ENCODE data around the gene SPATA13.
A peak's percentile ranks its signal among the peaks of the same experiment; 100 is the strongest.

Gene SPATA13

GRCh38 chr13:24261566-24261965, 101.0 kb downstream of the SPATA13 start:
- no peak for DNase-seq

GRCh38 chr13:24263632-24264031, 103.1 kb downstream of the SPATA13 start:
- DNase-seq = no peak
- no peak for TF ChIP-seq GATA1 (IDR thresholded peaks at IDR 0.05; ENCODE audit: low read depth, low read length)
- TF ChIP-seq POLR2A (IDR thresholded peaks at IDR 0.05; ENCODE audit: low read length) = no peak

More at GRCh38 chr13:24261566-24261965, 101.0 kb downstream of the SPATA13 start:
- TF ChIP-seq POLR2A (IDR thresholded peaks at IDR 0.05; ENCODE audit: low read length) (no peak), GATA1 (IDR thresholded peaks at IDR 0.05; ENCODE audit: low read depth, low read length) (no peak)

DNA sequence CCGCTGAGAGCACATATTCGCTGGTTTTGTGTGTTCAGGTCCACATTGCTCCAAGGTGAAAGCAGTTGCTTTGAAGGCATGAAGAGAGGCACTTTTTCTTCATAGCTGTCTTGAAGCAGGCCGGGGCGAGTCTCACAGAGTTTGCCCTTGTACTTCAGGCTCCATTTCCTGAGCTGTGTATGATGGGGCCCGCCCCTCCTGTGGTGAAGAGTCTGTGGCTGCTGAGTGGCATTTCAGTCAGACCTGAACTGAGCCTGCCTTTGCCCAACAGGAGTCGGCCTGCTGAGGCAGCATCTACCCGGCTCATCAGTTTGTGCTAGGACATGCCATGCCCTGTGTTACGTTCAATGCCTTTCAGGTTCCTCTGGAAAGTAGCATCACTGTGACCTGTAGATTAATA, 104.5 kb downstream of the SPATA13 start:
- TF ChIP-seq GATA1 (IDR thresholded peaks at IDR 0.05; ENCODE audit: low read depth, low read length) = no peak
- no peak for DNase-seq

DNA sequence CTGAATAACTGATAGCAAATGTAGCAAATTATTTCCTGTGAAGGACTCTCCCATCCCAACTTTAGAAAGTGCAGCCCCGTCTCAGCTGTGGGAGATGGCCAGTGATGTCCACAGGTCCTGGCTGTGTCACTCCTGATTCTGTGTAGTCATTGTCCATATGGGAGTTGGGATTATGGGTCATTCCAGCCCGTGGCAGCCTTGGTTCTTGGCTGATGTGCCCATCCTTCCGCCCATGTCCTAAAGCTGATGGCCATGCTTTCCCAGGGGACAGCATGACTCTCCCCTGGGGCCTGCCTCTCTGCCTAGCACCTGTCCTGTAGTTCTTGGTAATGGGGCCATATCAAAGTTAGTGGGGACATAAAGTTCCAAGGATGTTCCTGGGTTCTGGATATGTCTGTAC, 104.9 kb downstream of the SPATA13 start:
- DNase-seq = no peak
- TF ChIP-seq GATA1 (IDR thresholded peaks at IDR 0.05; ENCODE audit: low read depth, low read length) (no peak), POLR2A (IDR thresholded peaks at IDR 0.05; ENCODE audit: low read length) (no peak)

DNA sequence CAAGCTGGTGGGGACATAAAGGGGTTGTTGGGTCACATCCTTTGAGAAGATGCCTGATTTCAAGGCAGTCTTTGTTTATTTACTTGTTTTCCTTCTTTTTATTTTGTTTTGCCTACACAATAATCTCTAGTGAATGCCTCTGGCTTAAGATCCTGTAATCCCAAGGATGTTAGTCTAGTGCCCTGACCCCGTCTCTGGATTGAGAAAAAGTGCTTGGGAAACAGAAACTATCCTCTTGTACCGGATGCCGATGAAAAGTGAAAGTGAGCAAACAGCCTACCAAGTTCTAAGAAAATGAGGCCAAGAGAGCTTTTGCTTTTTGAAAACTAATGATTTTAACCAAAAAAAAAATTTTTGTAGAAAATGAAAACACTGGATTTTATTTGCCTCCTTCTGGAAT, 106.8 kb downstream of the SPATA13 start:
- DNase-seq = no peak
- no peak for TF ChIP-seq POLR2A (IDR thresholded peaks at IDR 0.05; ENCODE audit: low read length)

- no peak for DNase-seq
- TF ChIP-seq GATA1 (IDR thresholded peaks at IDR 0.05; ENCODE audit: low read depth, low read length) = no peak
- no peak for TF ChIP-seq POLR2A (IDR thresholded peaks at IDR 0.05; ENCODE audit: low read length)
Measured at GRCh38 chr13:24267801-24268200, 107.3 kb downstream of the SPATA13 start.

GRCh38 chr13:24269821-24270220, 109.3 kb downstream of the SPATA13 start:
- TF ChIP-seq GATA1 (IDR thresholded peaks at IDR 0.05; ENCODE audit: low read depth, low read length) = no peak
- DNase-seq = no peak

GRCh38 chr13:24270639-24271141, 110.2 kb downstream of the SPATA13 start:
- peak; percentile 64 to 71 for DNase-seq
- peak; percentile 73 for TF ChIP-seq POLR2A (IDR thresholded peaks at IDR 0.05; ENCODE audit: low read length)
- no peak for TF ChIP-seq GATA1 (IDR thresholded peaks at IDR 0.05; ENCODE audit: low read depth, low read length)

DNA sequence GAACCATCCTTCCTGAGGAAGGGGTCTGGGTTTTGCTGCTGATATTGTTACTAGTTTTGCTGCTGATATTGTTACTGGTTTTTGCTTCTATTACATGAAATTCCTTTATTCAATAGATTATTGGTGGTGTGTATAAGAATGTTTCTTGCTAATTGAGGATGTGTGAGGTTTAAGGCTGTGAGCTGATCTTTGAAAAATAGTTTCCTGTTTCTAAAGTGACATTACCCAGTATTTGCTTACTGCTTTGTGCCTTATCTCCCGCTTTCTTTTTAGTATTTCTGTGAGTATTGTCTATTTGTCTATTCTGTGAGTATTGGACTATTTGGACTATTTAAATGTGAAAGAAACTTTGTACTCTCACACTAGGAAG, 110.7 kb downstream of the SPATA13 start:
- no peak for TF ChIP-seq GATA1 (IDR thresholded peaks at IDR 0.05; ENCODE audit: low read depth, low read length)
- TF ChIP-seq POLR2A (IDR thresholded peaks at IDR 0.05; ENCODE audit: low read length) = no peak
- DNase-seq = no peak

DNA sequence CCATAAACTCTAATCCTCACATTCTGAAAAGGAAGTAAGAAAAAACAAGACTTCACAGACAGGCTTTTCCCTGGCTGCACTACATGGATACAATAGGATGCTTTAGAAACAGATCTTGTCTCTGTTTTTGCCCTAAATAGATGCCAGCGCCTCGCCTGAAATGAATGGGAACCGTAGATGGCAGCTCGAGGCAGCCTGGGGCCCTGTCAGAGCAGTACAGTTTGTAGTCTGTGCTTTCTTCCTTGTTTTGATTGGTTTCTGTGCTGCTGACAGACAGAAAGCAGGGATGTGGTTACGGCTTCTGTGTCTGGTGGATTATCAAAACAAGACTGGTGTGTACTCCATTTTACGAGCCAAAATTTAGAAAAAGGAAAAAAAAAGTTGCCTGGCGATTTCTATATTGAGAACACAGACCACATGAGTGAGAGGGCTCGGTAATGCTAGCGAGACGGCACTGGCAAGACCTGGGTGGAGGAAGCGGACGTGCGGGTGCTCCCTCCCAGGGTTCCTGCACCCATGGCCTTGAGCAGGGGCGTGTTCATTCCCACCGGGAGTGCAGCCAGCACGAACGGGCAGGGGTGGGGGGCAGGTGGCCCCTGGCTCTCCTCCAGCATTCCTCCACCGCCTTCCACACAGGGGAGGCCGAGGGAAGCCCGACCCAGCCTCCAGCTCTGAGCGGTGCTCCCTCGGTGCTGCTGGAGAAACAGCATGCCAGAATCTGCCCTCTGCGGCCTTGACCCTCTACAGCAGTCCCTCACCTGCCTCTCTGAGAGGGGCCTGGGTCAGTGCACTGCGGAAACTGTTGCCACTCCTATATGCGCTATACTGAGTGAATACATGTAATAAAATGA, 111.3 kb downstream of the SPATA13 start:
- TF ChIP-seq GATA1 (IDR thresholded peaks at IDR 0.05; ENCODE audit: low read depth, low read length) (no peak), POLR2A (IDR thresholded peaks at IDR 0.05; ENCODE audit: low read length) (peak; percentile 47)
- DNase-seq = peak in 1 of 2 experiments; percentile 38

- DNase-seq = no peak
- TF ChIP-seq POLR2A (IDR thresholded peaks at IDR 0.05; ENCODE audit: low read length) = no peak
- TF ChIP-seq GATA1 (IDR thresholded peaks at IDR 0.05; ENCODE audit: low read depth, low read length) = no peak
Measured at GRCh38 chr13:24272452-24273161, 112.1 kb downstream of the SPATA13 start.

- DNase-seq = no peak
- TF ChIP-seq POLR2A (IDR thresholded peaks at IDR 0.05; ENCODE audit: low read length) (no peak), GATA1 (IDR thresholded peaks at IDR 0.05; ENCODE audit: low read depth, low read length) (no peak)
Measured at GRCh38 chr13:24273926-24274325, 113.4 kb downstream of the SPATA13 start.

- peak in 1 of 2 experiments; percentile 21 for DNase-seq
Measured at GRCh38 chr13:24274452-24275021, 114.0 kb downstream of the SPATA13 start.

GRCh38 chr13:24275041-24275440, 114.5 kb downstream of the SPATA13 start:
- TF ChIP-seq GATA1 (IDR thresholded peaks at IDR 0.05; ENCODE audit: low read depth, low read length) (no peak), POLR2A (IDR thresholded peaks at IDR 0.05; ENCODE audit: low read length) (no peak)
- no peak for DNase-seq

More at GRCh38 chr13:24274452-24275021, 114.0 kb downstream of the SPATA13 start:
- TF ChIP-seq POLR2A (IDR thresholded peaks at IDR 0.05; ENCODE audit: low read length) = peak; percentile 13
- no peak for TF ChIP-seq GATA1 (IDR thresholded peaks at IDR 0.05; ENCODE audit: low read depth, low read length)

Data from erythroblast (primary cell).